ENCODE data around the gene CACHD1.

Gene CACHD1

DNA sequence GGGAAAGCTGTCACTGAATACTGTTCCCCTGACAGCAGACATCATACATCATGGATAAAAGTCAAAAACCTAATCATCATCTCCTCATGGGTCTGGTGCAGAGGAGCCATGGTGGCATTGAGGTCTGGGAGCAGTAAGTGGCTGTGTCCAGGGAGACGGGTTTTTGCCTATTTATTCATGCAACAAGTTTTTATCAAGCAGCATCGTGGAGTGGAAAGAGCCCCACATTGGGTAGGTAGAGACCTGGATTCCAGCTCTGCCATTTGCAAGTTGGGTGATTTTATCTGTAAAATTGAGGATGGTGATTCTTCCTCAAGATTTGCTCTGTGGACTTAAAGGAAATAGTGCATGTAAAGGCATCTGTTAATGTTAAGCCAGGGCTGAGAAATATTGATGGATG is 4.2 kb downstream of the CACHD1 start:
- no peak for DNase-seq

DNA sequence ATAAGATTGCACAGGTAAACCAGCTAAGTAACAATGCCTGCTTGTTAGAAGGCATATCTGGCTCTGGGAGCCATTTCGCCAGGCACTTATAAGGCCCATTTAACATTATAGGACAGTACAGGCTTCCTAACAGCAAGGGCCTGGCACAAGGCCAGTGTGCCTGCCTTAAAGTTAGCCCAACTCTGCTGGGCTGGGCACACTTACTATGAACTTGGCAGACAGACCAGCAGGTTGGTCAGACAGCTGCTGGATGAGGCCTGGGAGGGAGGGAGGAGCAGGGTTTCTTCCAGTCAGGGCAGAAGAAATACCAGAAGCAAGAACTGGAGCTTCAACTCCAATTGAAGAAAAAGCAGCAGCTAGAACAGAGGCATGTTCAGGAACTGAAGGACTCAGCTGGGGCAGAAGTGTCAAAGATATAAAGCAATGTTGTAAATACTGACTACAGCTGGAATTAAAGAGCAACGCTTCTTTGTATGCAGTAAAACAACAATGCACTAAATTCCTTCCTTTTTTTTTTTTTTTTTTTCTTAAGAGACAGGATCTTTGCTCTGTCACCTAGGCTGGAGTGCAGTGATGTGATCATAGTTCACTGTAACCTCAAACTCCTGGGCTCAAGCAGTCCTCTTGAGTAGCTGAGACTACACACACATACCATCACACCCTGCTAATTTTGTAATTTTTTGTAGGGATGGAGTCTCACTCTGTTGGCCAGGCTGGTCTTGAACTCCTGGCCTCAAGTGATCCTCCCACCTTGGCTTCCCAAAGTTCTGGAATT is 4.9 kb downstream of the CACHD1 start:
- DNase-seq, result no peak

DNA sequence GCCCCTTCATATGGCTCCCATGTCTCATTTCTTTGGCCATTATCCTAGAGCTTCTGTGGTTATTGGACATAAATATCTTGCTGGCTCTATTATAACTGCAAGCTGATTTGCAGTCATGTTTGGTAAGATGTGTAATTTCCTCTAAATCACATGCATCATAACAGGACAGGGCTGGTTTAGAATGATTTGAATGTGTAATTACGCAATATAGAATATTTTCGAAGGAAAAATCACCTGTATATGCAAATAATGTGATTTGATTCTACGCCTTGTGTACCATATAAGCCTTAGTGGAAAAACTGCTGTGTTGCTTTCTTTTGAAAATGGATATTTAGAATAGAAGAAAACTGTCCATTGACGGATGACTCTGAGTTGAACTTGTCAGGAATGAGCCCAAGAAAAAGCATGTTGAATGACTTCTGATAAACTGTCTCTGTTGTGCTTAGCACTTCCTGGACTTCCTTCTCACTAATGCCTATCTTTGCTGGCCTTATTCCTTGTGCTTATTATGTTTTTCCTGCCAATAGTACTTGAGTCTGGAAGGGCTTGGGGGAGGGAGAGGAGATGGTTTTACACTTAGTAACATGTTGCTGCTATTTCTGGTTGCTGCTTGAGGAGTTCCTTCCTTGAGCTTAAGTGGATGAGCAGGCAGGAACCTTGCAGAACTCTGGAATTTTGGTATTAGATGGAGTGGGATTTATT is 6.5 kb downstream of the CACHD1 start:
- no peak for DNase-seq

DNA sequence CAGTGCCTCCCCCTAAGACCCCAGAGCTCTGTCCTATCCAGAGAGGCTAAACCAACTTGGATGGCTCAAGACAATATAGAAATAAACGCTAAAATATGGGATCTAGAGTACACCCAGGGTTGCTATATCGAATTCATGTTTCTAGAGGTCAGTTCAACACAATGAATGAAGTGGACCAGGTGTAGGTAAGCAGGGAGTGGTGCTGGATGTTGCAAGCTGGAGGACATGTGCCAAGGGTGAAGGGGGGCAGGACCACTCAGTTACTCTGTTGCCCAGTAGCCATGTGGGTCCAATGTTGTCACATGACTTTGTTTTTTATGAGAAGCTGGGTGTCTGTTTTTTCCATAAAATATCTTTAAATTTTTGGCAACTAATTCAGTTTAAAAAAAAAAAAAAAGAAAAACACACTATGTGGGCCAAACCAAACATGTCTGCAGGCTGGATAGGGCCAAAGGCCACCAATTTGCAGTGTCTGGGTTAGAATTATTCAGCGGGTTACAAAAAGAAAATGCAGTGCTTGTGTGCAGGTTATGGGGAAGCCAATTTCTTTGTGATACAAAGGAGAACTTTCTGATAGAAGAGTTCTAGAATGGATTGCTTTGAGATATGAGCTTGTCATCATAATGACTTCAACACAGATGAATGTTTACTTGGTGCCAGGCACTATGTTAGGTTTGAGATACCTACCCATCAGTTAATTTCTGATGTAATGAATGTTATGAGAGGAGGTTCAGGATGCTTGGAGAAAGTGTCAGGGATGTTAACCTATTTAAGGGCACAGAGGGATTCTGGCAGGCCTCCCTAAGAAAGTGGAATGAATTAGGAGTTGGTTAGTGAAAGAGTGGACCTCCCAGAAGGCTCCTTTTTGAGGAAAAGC is 8.9 kb downstream of the CACHD1 start:
- no peak for DNase-seq

DNA sequence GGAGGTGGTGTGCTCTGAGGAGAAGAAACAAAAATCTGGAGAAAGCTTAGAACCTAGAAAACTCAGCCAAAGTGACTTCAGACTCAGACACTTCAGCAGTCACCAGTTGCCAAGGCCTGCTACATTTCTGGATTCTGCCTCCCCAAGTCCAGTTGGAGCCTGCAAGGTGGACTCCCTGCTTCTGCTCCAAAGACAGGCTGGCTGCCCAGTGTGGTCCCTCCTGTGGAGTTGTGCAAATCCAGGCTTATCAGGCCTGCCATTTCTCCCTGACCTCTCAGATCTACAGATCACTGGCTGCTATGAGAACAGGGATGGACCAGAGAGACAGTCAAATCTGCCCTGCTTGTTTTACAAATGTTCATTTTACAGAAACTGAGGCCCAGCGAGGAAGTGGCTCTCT is 9.9 kb downstream of the CACHD1 start:
- no peak for DNase-seq

DNA sequence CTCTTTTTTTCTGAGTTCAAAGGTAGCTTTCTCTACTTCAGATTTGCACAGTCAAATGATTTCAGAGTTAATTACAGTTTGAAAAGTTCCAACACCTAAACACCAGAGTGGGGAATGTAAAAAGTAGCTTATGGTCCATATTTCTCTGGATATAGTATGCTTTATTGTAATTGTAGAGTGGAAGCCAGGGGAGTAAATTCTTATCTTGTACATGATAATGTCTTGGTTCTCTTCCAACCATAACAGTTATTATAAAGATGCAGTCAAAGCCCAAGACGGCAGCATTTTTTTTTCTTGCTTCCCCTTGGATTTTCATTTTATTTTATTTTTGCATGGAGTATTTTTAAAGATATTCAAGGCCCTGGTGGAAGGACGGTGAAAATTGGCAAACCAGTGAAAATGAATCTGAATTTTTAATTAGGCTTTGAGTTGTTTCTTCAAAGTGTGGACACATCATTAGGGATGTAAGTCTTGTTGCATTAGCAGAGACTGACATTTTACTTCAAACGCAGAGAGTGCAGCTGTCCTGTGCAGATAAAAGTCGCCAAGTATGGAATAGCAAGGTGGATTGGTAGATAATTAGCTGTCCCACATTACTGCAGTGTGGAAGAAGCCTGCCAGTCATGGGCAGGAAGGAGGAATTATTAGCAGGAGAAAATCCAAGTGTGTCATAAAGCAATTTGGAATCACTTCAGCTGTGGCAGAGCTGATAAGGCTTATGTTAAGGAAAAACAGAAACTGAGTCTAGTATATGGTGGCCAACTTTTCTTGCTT is 11.3 kb downstream of the CACHD1 start:
- no peak for DNase-seq

DNA sequence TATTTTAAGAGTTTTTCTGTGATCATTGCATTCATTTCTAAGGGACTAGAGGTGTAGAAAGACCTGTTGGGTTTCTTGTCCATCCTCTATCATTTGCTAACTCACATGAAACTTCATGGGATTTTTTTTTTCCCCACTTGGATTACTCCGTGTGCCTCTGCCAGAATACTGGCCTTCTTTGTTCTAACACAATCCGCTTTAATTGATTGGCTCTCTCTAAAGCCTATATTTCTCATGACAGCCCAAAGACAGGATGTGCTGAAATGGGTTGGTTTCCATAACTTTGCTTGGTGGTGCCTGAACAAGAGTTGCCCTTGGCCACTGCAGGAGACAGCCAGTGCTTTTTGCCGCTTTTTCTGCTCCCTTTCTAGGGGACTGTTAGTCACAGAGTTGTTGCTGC is 12.2 kb downstream of the CACHD1 start:
- no peak for DNase-seq

DNA sequence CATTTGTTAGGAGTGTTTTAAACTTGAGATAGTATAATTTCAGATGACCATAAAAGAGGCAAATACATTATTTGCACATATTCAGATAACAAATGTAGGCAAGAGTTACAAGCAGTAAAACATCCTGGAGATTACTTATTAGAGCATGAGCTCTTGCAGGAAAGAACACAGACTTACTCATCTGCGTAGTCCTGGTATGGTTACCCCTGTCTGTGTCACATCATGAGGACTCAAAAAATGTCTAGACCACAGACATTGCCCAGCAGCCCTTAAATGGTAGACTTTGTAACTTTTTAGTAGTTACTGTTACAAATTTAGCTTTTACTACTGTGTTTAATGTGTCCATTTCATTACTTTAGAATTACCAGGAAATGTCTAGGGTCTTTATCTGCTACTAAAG is 12.8 kb downstream of the CACHD1 start:
- no peak for DNase-seq

DNA sequence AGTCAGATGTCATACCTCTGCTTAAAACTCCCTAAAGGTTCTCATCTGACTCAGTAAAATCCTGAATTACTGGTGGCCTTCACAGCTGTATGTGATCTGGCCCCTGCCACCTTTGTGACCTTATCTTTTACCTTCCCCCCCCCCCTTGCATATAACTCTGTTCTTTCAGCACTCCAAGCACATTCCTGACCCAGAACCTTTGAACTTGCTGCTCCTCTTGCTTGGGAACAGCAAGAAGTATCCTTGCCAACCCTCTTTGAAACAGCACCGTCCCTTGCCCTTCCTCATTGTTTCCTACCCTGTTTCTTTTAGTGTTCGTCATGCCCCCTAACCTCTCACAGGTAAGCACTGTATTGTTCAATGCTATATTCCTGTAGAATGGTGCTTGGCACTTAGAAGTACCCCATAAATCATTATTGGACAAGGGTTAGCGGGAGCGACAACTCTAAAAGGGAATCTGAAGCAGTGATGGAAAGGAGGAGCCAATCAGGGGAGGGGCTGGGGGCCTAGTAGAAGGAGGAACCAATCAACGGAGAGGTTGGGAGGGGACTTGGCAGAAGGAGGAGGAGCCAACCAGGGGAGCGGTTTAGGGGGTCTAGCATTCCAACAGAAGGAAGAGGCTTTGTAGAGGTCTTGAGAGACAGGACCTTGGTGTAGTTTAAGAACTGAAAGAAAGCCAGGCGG is 13.9 kb downstream of the CACHD1 start:
- DNase-seq, result no peak

DNA sequence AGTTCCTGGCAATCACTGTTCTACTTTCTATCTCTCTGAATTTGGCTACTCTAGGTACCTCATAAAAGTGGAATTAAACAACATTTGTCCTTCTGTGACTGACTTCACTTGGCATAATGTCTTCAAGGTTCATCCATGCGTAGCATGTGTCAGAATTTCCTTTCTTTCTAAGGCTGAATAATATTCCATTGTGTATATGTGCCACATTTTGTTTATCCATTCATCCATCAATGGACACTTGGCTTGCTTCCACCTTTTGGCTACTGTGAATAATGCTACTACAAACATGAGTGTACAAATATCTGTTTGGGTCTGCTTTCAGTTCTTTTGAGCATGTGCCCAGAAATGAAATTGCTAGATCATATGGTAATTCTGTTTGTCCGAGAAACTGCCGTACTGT is 14.7 kb downstream of the CACHD1 start:
- DNase-seq, result no peak

DNA sequence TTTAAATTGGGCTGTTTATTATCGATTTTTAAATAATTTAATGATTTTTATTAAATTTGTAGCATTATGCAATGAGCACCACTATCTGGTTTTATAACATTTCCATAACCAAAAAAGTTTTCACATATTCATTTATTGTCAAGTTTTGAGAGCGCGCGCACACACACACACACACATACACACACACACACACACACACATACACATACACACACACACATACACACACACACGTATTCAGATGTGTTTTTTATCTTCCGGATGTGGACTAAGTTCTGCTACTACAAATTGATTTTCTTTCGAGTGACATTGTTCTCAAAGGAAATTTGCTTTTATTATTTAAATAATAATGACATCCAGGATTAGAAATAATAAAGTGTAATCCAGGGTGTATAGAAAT is 16.3 kb downstream of the CACHD1 start:
- no peak for DNase-seq

DNA sequence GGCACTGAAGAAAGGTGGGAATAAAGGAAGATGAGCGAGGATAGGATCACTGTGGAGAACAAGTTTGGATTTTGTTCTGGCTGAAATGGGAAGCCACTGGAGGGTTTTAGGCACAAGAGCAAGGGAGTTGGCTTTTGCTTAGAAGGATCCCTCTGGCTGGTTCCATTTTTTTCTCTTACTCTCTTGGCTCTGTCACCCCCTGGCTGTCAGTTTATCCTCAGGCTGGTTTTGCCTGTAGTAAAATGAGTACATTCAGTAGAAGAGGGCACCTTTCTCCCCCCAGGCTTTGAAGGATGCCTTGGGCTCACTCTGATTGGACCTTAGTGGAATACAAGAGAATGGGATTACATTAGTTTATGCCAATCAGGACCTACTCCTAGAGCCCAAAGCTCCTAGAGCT is 17.1 kb downstream of the CACHD1 start:
- no peak for DNase-seq

DNA sequence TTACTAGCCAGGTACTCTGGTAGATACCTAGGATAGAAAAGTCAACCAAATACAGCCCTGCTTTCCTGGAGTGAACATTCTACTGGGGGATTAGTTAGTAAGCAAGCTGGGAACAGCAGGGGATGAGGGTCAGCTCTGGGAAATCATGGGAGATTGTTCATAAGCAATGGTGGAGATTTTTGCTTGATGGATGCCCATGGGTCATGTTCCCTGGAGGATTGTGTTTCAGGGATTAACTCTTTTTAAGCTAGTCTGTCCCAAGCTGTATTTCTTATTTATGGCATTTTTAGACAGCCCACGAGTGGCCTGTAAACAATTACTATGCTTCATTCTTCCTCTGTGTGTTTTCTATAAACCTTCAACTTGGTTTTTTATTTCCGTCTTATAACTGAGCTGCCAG is 18.9 kb downstream of the CACHD1 start:
- DNase-seq, result no peak

DNA sequence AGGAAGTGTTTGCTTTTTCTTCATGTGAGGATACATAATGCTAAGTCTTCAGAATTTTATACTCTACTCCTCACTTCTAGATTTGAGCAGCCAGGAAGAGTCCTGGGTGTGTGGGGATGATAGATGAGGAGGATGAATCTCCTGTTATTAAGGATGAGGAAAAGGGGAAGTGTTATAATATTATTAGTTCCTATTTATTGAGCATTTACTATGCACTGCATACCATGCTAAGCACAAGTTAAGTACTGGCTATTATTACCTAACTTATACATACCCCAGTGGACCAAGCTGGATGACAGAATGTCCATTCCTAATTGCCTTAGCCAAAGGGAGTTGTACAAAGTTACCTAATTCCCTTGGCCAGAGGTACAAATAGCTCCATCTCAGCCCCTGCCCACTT is 19.8 kb downstream of the CACHD1 start:
- no peak for DNase-seq

DNA sequence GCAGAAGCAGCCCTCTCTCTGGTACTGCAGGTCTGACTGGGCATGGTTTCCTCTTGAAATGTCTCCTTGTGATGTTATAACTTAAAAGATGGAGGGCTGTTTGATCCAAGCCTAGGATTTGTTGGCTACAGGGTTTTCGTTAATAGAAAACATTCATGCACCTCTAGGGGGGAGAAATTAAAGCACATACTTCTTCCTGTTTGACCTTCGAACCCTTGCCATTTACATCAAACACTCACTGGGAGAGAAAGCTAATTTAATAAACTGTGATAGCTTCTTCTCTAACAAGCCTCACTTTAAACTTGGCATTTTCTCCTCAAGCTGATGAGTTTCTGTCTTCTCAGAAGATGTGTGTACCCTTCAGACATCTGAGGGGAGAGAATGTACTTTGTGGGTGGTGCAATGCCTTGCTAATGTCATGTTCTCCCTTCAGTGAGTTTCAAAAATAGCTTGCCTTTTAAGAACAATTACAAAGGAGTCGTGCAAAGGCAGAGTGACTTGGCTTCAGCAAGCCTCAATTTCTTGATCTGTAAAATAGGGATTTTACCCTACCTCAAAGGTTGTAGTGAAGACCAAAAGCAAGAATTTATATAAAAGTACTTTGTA is 20.4 kb downstream of the CACHD1 start:
- no peak for DNase-seq

DNA sequence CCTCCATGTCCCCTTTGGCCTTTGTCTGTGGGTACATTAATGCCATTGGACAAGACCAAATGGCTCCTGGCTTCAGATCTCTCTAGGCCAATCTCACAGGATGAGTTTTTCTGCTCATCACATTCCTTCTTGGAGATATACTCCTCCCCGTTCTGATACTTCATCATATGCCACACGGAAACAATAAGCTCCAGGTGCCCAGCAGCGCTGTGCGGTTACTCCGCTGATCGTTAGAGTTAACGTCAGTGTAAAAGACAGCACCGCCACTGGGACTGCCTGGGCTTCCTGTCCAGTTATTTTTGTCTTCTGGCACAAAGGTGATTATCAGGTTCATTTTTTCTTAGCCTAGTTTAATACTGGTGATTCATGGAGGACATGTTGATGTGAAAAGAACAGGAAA is 22.5 kb downstream of the CACHD1 start:
- DNase-seq, result no peak

DNA sequence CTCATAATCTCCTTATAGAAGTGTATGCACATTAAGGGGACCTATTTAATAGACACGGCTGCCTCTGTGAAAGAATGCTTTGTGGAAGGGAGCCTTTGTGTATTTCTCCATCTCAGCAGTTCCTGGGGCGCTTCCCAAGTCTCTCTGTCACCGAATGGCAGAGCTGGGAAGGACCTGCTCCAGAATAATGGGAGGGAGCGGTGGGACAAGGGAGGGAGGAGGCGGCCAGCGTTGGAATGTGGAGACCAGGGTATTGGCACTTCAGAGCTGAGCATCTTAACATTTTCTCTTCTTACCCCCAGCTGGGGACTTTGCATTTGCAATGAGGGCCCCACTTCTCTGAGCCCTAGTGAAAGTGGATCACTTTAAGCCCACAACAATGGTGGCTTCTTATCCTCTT is 23.9 kb downstream of the CACHD1 start:
- no peak for DNase-seq

DNA sequence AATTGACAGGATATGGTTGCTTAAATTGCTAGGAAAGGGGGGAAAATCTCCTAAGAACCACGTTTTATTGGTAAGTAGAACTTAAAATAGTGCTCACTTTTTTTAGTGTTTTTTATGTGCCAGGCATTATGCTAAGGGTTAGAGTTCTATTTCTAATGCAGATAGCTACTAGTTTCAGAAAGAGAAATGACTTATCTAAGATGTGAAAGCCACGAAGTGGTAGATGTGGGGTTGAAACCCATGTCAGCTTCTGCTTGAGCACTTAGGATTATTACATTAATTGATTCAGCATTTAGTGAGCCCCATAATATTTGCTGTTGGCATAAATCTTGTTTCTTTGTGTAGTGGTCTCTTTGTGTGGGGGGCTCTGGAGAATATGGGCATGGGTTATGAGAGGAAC is 24.7 kb downstream of the CACHD1 start:
- DNase-seq, result no peak

DNA sequence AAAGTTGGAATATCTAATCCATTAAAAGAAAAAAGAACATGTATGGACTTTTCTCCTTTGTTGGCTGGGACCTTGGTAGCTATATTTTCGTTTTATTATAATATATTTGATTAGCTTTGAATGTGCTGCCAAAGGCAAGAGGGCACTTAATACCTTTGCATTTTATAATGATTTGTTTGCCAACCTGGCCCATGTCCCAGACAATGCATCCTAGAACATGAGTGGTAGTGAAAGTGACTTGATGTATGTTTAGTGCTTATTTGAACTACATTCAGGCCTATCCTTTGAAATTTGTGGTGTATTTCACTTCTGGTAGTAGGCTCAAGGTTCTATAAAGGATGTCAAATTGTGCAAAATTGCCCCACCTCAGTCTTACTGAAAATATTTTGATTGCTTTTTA is 25.9 kb downstream of the CACHD1 start:
- DNase-seq, result no peak

DNA sequence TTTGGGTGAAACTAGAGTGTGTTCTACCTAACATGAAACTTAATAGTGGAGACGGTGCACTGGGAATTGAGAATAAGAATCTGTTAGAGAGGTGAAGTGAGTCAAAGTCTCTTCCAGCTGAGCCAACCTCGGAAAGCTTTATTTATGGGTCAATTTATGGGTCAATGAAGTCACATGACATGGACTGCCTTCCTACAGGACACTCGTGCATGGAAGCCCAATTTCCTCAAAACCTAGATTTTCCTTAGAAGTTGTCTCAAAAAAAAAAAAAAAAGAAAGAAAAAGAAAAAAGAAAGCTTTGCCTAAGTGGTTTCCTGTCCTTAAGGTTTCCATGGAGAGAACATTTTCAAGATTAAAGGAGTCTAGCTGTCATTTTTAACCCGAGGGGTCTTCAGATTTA is 26.7 kb downstream of the CACHD1 start:
- no peak for DNase-seq

DNA sequence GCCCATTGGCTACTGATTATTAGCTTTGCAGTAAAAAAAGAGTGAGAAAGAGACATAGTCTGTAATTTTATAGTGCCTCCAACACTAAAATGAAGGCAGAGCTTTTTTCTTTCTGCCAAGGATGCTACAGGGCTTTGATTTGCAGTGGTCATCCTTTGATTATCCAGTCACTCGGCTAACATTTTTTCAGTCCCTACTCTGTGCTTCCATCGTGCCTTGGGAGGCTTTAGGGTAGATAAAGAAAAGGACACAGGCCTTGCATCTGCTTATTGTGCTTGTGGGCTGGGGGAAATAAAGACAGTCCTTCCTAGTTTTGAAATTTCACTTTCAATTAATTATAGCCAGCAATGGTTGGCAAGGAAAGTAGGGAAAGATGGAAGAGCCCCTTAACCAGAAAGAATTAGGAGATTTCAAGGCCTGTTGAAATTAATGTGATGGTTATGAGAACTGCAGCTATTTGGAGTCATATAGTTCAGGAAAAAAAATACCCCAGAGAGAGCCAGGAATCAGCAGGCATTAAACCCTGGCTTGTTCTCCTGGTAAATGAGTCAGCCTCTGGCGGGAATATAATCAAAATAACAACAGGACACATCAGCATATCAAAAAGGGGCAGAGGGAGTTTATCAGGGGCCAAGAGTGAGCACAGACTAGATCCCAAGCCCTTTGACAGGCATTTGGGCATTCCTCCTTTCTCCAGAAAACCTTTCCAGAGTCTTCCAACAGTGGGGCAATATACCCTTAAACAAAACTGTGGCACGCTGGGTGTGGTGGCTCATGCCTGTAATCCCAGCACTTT is 27.4 kb downstream of the CACHD1 start:
- DNase-seq, result no peak

Measured in suppressor macrophage treated with lipopolysaccharide for 4 hours (primary cell).